GM12878 (cell line): ENCODE data around the gene FOXO1. TPM values are rescaled to one million over a fixed set of nuclear protein-coding genes. Genes with fewer than 3 reads are reported as not detected.

Experiments
- ATAC-seq: fragments of 200-7000 bp; cut with Tn5 transposase; 3 replicates; pipeline ENCODE4 v1.9.1; 2020; ENCODE audit warnings: mild to moderate bottlenecking, moderate library complexity
- BruUV-seq: library from RNA; stranded (reverse); fragments of 400-500 nt; replicated peaks from 2 replicates; lab custom pipeline; 2021; lab: Mats Ljungman, UMichigan
- CTCF ChIA-PET: fragments of 300-600 bp; sonication (Branson Sonifier 250); formaldehyde crosslinking; extraction: SDS; loops from one replicate; lab custom pipeline; 2021; ENCODE audit warnings: inconsistent platforms; lab: Yijun Ruan, JAX
- POLR2A ChIA-PET: fragments of 350-600 bp; formaldehyde crosslinking; extraction: SDS; loops from one replicate; lab custom pipeline; 2021; ENCODE audit warnings: inconsistent platforms; lab: Charles Lee
- RAD21 ChIA-PET: fragments of 300-600 bp; sonication (Branson Sonifier 250); formaldehyde crosslinking; loops from one replicate; lab custom pipeline; 2023; ENCODE audit warnings: antibody characterized with exemption; ENCODE audit not compliant: unreplicated experiment; lab: Charles Lee
- SMC1A ChIA-PET: fragments of 300-600 bp; sonication (Branson Sonifier 250); formaldehyde crosslinking; loops from one replicate; lab custom pipeline; 2023; ENCODE audit not compliant: unreplicated experiment, uncharacterized antibody; lab: Charles Lee
- DNase-seq: peaks from one replicate; pipeline ENCODE4 v3.0.0-alpha.2; 2011; ENCODE audit warnings: low read depth, low spot score
- FAIRE-seq: peaks from 3 replicates; lab custom pipeline; 2011; peaks lifted over from hg19 to GRCh38; lab: Jason Lieb, UNC
- H2AFZ ChIP-seq: 2 replicates; pipeline ENCODE4 v1.6.0; 2011; ENCODE audit warnings: low read depth, low read length, control low read depth; ENCODE audit not compliant: control insufficient read depth
- H3K27ac ChIP-seq: 2 replicates; pipeline ENCODE4 v1.5.1; 2011; ENCODE audit warnings: control low read depth; ENCODE audit not compliant: control insufficient read depth, insufficient read depth
- H3K27me3 ChIP-seq, 2 experiments: replicated peaks in 1 of 2; 2 replicates each; pipeline versions ENCODE4 v1.6.0 to v1.6.1; 2011; ENCODE audit warnings: low read length in 1 of 2; ENCODE audit not compliant: control insufficient read depth in 2 of 2, insufficient read depth in 2 of 2
- H3K36me3 ChIP-seq, 2 experiments: 2 replicates each; pipeline ENCODE4 v1.5.1; 2011; ENCODE audit warnings: low read length in 1 of 2; ENCODE audit not compliant: control insufficient read depth in 2 of 2, insufficient read depth in 2 of 2
- H3K4me1 ChIP-seq: 2 replicates; pipeline ENCODE4 v1.6.1; 2011; ENCODE audit warnings: mild to moderate bottlenecking, low read length, moderate library complexity, mixed read lengths; ENCODE audit not compliant: control insufficient read depth, insufficient read depth
- H3K4me2 ChIP-seq: 2 replicates; pipeline ENCODE4 v1.6.0; 2011; ENCODE audit warnings: control low read depth; ENCODE audit not compliant: control insufficient read depth, insufficient read depth
- H3K4me3 ChIP-seq: fragments of 200-600 bp; sonication (generic); 2 replicates; pipeline ENCODE4 v1.5.1; 2016
- H3K79me2 ChIP-seq: 2 replicates; pipeline ENCODE4 v1.6.0; 2011; ENCODE audit warnings: low read length; ENCODE audit not compliant: control insufficient read depth, insufficient read depth
- H3K9ac ChIP-seq: 2 replicates; pipeline ENCODE4 v1.8.0; 2011; ENCODE audit warnings: low read length, control low read depth, mixed read lengths; ENCODE audit not compliant: control insufficient read depth, insufficient read depth
- H3K9me3 ChIP-seq: replicated peaks from 3 replicates; pipeline ENCODE4 v1.5.1; 2011; ENCODE audit warnings: mild to moderate bottlenecking, low read length; ENCODE audit not compliant: control insufficient read depth, insufficient read depth
- H4K20me1 ChIP-seq: 2 replicates; pipeline ENCODE4 v1.6.0; 2011; ENCODE audit not compliant: control insufficient read depth, insufficient read depth
- HSF1 ChIP-seq: fragments of 150-350 bp; IDR thresholded peaks from 2 replicates; pipeline ENCODE4 v1.6.1; 2014; ENCODE audit warnings: mild to moderate bottlenecking, low read depth, low read length
- MEF2A ChIP-seq: IDR thresholded peaks from 2 replicates; pipeline ENCODE4 v1.6.1; 2011; ENCODE audit warnings: low read depth, mild to moderate bottlenecking, low read length, moderate library complexity; ENCODE audit not compliant: insufficient read depth
- NFYB ChIP-seq: IDR thresholded peaks from 2 replicates; pipeline ENCODE4 v1.6.1; 2011; ENCODE audit warnings: low read depth, mild to moderate bottlenecking, low read length, improper control_type of control experiment, moderate library complexity; ENCODE audit not compliant: insufficient read depth
- WGBS: methylation state at CpG from one replicate; pipeline ENCODE4 v1.1.6; 2016; ENCODE audit warnings: low lambda C conversion rate; ENCODE audit not compliant: insufficient replicate concordance, insufficient coverage; ENCODE audit errors: missing lambda C conversion rate; 5-methylcytosine and 5-hydroxymethylcytosine counted together
- in situ Hi-C: fragments of 300-500 bp; cut with MboI; formaldehyde crosslinking; loops from 9 replicates; pipeline ENCODE4 v1.14.3; 2018; ENCODE audit warnings: mixed read lengths
- intact Hi-C: fragments of 100-400 bp; cut with micrococcal nuclease; formaldehyde crosslinking; loops from one replicate; pipeline ENCODE4 v1.14.2; 2022; ENCODE audit not compliant: unreplicated experiment
- polyA plus RNA-seq, 11 experiments: library from polyadenylated mRNA; depleted of rRNA in 4 of 11; unstranded in 6 of 11; stranded (reverse) in 5 of 11; fragments of >200 nt; fragmentation: Nextera tagmentation in 4 of 11; fragmentation: Illumina TruSeq in 1 of 11; extraction: Ambion mirVana in 4 of 11; extraction: Trizol in 1 of 11; gene quantifications; 1 replicate in 1 of 11; 2 replicates in 10 of 11; pipeline versions ENCODE4 v1.2.1 to v1.2.3, GENCODE V29; 2011 to 2016; ENCODE audit warnings: inconsistent platforms in 2 of 11, missing spikeins in 2 of 11, low read depth in 1 of 11
- total RNA-seq, 4 experiments: library from RNA; depleted of rRNA in 3 of 4; stranded (reverse); fragments of >200 nt in 3 of 4; fragmentation: Illumina TruSeq in 1 of 4; extraction: Trizol in 1 of 4; gene quantifications; 2 replicates each; pipeline versions ENCODE4 v1.2.1 to v1.2.3, GENCODE V29; 2013 to 2021
- TF ChIP-seq, protein P1 (sequence below): fragments of 450-650 bp; conservative IDR thresholded peaks from 2 replicates; pipeline ENCODE4 v1.6.1; 2017; ENCODE audit warnings: mild to moderate bottlenecking, moderate library complexity

Gene FOXO1
- total and polyA plus RNA-seq, 10 of the 15 experiments (the other 5 are each of a cell fraction or from before 2014, with no cell fraction given) = 0.58 to 8.3 (median 0.88) TPM

GRCh38 chr13:40582531-40582930 lies 83.9 kb downstream of the FOXO1 start:
- WGBS = 90% methylated on average over 2 of the region's 2 CpGs
- in situ Hi-C loops = no loop called here
- no peak overlapping the region for H3K4me2 ChIP-seq
- H3K79me2 ChIP-seq = peaks cover 15% of the 10 kb centered on the region
- CTCF ChIA-PET = interaction anchor here (1.1 kb wide), 1 partner anchor 23 kb away, joined by 3 read pairs; no protein-coding TSS in a partner anchor
- SMC1A ChIA-PET = interaction anchor here (0.6 kb wide), 1 partner anchor 338 kb away, joined by 3 read pairs; no protein-coding TSS in a partner anchor
- H3K4me3 ChIP-seq = no peak overlapping the region
- H3K27me3 ChIP-seq = no peaks in the 10 kb centered on the region
- H4K20me1 ChIP-seq = 0 out of 2 replicates have a peak, but pooled peaks cover 4% of the 10 kb centered on the region
- no peak overlapping the region for H2AFZ ChIP-seq
- FAIRE-seq (no peak), DNase-seq (no peak), ATAC-seq (no peak)
- peaks cover 9% of the 10 kb centered on the region for H3K4me1 ChIP-seq
- H3K9me3 ChIP-seq = peaks cover 13% of the 10 kb centered on the region; the same call in 2 of the 3 replicates
- POLR2A ChIA-PET = no interaction called here
- TF ChIP-seq NFYB (no peak), HSF1 (no peak), MEF2A (no peak)
- TF ChIP-seq, protein P1, sequence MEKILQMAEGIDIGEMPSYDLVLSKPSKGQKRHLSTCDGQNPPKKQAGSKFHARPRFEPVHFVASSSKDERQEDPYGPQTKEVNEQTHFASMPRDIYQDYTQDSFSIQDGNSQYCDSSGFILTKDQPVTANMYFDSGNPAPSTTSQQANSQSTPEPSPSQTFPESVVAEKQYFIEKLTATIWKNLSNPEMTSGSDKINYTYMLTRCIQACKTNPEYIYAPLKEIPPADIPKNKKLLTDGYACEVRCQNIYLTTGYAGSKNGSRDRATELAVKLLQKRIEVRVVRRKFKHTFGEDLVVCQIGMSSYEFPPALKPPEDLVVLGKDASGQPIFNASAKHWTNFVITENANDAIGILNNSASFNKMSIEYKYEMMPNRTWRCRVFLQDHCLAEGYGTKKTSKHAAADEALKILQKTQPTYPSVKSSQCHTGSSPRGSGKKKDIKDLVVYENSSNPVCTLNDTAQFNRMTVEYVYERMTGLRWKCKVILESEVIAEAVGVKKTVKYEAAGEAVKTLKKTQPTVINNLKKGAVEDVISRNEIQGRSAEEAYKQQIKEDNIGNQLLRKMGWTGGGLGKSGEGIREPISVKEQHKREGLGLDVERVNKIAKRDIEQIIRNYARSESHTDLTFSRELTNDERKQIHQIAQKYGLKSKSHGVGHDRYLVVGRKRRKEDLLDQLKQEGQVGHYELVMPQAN = no peak
- RAD21 ChIA-PET = no interaction called here
- no peak overlapping the region for H3K9ac ChIP-seq
- no TSS peak for BruUV-seq
- intact Hi-C loops = no loop called here
- H3K27ac ChIP-seq = no peak overlapping the region
- H3K36me3 ChIP-seq = no peaks in the 10 kb centered on the region; a peak in 1 of 4 replicates
